Activated T-helper 9 cell treated with anti-CD3 and anti-CD28 coated beads, Interleukin-2, amount 50 U/mL, for 16 hours (primary cell): Measurements from ENCODE around the gene VEZT.
"Not testable (repeated sequence)": the region's sequence is repeated elsewhere in the genome, so short reads cannot be mapped to it uniquely, and the experiment has no call there.

Experiments
- DNase-seq: peaks from one replicate; pipeline ENCODE4 v3.0.0-alpha.2; 2020; ENCODE audit warnings: low read depth

Gene VEZT

DNA sequence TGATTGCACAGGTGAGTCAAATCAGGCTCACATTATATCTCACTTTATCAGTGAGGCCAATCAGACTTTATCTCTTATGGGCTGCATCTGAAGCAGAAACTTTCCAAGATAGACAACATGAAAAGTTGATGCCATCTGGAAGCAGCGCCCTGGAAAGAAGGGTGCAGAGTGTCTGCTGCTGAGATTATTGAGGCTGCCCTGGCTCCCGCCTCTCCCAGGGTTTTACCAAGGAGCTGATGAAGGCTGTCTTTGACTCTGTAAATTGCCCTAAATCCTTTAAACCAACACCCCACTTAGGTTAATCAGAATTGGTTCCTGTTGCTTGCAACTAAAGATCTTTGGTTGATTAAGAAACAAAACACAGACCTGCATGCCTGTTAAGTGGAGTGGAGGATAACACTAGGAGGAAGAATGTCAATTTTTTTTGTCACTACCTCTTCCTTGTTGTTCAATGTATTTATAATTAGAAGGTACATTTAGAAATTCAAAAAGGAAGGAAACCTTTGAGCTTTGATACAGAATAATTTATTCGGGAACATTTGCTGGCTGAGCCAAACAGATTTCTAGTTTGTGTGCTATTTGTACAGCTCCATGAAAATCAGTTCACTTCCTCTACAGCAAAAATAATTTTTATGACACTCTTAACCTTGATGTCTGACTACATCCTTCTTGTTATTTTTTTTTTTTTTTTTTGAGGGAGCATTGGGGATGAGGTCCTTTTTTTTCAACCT is 104.1 kb downstream of the VEZT start:
- no peak for DNase-seq

DNA sequence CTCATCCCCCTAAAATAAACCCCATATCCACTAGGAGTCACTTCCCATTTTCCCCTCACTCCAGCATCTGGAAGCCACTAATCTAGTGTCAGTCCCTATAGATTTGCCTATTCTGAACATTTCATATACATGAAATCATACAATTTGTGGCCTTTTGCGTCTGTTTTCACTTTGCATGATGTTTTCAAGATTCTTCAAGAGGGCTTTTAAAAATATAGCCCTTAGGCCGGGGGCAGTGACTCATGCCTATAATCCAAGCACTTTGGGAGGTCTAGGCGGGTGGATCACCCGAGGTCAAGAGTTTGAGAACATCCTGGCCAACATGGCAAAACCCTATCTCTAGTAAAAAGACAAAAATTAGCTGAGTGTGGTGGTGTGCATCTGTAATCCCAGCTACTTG is 104.7 kb downstream of the VEZT start:
- DNase-seq, result no peak

DNA sequence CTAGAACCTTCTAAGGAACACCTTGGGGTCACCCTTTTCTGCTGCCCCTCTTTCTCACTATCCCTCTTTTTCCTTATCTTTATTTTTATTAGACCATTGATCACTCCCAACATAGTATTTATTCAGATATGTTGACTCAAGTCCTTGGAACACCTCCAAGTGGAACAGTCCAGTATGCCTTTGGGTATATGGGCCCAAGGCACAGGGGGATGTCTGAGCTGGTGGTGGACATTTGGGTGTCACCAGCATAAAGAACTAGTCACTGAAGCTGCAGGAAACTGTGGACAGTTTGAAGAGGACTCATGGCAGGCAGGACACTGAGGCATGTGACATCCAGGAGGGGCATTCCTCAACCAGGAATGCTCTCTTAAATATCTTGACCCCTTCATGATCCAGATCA is 105.6 kb downstream of the VEZT start:
- DNase-seq, result no peak

DNA sequence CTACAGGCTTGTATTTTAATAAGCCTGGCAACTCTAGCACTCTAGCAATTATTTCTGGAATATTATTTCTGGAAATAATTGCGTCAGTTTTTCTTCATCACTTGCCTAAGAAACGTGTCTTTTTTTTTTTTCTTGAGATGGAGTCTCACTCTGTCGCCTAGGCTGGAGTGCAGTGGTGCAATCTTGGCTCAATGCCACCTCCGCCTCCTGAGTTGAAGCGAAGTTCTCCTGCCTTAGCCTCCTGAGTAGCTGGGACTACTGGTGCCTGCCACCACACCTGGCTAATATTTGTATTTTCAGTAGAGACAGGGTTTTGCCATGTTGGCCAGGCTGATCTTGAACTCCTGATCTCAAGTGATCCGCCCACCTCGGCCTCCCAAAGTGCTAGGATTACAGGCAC is 106.6 kb downstream of the VEZT start:
- DNase-seq, result not testable (repeated sequence)

DNA sequence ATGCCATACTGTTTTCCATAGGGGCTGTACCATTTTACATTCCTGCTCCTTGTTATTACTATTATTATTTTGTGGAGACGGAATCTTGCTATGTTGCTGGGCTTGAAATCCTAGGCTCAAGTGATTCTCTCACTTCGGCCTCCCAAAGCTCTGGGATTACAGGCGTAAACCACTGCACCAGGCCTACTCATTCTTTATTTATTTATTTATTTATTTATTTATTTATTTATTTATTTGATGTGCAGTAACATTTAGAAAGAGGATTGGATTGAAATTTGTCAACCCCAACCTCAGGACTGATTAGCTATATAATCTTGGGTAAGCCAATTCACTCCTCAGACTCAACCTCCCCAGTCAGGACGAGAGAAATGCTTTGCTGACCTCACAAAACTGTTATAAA is 107.9 kb downstream of the VEZT start:
- no peak for DNase-seq

DNA sequence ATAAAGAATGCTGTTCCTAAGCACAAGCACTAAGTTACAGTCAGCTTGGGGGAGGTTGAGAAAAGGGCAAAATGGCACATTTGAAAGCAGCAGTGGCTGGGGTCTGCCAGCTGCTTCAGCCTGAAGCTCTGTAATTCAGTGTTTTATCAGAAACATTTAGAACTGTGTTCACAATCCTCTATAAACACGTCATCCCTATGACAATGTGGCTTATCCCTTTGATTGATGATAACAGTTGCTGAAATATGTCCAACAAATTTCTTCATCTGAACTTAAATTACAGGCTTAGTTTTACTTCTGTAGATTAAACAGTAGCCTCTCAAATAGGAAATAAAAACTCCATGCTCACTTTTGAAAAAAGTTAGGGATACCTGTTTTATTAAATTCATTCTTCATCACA is 108.8 kb downstream of the VEZT start:
- no peak for DNase-seq

DNA sequence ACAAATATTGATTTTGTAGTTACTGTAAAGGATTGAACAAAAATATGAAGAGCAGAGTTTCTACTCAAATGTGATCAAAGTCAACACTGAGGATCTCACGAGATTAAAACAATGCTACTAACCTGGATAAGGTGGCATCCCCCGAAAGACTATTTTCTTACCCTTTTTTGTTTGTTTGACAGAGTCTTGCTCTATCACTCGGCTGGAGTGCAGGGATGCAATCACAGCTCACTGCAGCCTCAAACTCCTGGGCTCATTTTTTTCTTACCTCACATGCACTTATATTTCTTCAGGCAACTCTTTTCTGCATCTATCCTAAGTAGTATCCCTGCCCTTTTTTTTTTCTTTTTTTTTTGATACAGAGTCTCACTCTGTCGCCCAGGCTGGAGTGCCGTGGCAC is 109.2 kb downstream of the VEZT start:
- DNase-seq, result no peak

DNA sequence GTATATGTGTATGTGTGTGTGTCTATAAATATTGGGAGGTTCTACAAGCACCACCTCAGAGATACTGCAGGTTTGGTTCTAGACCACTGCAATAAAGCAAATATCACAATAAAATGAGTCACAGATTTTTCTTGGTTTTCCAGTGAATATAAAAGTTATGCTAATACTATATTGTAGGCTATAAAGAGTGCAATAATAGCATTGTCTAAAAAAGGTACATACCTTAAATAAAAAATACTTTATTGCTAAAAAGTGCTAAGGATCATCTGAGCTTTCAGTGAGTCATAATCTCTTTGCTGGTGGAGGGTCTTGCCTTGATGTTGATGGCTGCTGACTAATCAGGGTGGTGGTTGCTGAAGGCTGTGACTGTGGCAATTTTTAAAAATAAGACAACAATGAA is 111.1 kb downstream of the VEZT start:
- no peak for DNase-seq

DNA sequence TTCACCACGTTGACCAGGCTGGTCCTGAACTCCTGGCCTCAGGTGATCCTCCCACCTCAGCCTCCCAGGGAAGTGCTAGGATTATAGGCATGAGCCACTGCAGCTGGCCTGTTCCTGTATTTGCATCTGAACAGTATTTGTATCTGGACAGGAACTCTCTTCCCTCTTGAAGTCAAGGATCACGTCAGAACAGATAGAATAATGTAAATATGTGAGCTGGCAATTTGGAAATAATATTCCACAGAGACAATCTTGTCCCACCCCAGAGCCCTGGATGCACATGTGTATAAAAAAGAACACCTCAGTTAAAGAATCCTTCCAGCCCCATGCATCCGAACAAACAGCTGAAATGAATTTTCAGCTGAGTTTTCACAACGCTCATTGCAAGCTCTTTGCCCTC is 118.3 kb downstream of the VEZT start:
- no peak for DNase-seq

DNA sequence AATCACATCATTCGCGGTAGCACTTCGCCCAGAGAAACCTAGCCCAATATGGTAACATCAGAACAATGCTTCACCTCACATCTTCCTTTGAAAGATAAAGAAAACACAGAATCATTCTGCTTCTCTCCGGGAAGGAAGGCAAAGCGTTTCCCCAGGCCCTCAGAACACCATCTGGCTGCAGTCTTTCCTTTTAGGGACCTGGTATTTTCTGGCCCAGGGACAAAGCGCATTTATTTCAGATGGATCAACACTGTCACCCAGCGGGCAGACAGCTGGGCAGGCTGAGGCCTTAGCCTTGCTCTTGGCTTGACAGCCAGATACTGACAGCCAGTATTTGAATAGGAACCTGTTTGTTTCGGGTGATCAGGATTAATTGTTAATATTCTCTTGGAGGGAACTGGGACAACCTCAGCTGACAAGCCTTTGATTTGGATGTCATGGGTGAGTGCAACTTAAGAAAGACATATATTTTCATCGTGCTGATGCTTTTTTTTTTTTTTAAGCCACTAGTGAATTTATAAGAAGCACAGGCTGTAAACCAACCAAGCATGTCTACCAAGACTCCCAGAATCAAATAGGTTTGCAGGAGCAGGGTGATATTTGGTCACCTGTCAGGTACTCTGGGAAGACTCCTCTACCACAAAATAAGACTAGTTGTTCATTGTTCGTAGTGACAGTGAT is 118.9 kb downstream of the VEZT start:
- no peak for DNase-seq

DNA sequence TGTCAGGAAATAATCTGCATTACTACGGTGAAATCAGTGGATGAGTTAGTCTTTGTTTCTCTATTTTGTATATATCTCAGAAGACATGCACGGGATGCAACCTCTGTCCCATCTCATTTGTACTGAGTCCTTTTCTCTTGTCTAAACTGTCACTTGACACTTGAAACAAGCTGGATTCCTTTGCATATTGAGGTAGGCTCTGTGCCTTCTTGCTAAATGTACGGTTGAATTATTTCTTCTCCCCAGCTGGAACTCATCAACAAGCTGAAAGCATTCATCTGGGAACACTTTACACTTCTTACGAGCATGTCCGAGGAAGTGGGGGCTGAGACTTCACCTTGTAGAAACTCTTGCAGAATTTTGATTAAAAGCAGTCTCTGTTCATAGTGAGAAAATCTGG is 119.5 kb downstream of the VEZT start:
- no peak for DNase-seq

DNA sequence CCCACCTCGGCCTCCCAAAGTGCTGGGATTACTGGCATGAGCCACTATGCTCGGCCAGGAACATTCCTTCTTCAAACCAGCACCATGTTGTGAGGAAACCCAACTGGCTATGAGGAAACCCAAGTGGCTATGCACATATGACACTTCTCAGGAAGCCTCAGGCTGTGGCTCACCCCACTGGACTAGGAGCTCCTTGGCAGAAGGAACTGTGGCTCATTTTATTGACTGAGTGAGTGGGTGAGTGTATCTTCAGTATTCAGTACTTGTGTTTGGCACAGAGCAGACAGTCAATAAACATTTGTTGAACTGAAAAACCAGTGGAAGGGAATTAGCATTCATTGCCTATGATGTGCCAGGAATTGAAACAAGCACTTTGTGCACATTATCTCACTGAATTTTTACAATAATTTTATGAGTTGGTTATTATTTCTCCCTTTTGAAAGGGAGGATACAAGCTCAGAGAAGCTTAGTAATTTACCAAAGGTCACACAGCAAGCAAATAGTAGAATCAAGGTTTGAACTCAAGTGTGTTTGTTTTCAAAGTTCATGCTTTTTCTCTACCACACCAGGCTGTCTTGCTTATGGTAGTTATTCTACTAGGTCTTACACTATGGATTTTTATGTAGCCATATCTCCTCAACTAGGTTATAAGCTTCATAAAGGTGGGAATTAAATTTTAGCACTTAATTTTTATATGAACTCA is 121.6 kb downstream of the VEZT start:
- DNase-seq, result no peak

DNA sequence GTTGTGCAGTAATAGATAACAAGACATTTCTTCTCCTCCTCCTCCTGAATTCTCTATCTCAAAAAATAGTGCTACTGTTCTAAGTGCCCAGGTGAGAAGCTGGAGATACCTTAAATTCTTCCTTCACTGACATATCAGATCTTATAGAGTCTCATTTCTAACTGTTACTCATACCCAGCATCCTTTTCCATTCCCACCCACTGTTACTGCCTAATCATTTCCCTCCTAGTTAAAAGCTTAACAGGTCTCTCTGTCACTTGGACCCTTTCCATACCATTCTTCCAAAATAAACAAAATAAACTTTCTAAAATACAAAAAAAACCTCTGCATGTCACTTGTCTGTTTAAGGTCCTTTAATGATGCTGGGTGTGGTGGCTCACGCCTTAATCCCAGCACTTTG is 124.4 kb downstream of the VEZT start:
- DNase-seq, result no peak

DNA sequence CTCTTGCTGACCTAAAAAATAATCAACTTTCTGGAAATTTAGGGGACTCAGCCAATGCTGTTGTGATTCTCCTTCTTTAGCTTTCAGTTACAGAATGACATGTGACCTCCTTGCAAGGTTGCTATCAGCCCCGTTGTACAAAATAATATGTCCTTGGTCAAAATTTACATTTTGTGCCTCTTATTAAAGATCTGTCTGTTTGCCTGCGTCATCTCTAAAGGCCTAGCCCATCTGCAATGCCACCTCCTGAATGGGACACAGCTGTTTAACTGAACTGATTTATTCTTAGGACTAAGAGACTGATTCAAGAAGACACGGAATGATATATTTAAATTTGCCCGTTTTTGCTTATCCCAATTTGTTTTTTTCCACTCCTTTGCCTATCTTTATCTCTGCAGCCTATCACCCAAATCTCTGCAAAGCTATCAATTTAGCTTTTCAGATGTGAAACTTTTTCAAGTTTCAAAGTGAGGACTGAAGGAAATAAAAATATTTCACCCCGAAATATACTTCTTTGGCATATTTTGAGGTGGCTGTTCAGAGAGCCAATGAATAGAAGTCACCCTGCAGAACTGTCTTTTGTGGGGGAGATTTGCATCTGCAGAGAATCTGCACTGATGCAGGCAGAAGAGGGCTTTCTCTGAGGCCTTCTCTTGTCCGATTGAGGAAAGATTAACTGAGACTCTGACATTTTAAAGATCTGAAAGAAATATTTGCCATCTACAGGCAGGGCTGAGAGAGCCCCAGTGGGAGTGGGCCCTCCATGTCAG is 126.0 kb downstream of the VEZT start:
- DNase-seq, result no peak

DNA sequence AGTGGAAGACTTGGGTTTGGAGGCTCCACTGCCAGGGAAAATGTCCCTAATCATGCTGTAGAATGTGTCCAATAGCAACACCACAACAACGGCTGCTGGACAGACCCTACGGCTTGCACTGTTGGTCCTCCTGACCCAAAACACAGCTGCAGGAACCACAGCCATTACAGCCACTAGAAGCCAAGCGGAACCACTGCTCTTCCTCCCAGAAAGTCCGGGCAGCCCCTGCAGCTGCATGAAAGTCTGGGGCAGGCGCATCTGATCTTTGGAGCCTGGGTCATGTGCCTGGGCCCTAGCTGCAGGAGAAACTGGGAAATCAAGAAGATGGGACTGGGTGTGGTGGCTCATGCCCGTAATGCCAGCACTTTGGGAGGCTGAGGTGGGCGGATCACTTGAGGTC is 131.7 kb downstream of the VEZT start:
- no peak for DNase-seq

DNA sequence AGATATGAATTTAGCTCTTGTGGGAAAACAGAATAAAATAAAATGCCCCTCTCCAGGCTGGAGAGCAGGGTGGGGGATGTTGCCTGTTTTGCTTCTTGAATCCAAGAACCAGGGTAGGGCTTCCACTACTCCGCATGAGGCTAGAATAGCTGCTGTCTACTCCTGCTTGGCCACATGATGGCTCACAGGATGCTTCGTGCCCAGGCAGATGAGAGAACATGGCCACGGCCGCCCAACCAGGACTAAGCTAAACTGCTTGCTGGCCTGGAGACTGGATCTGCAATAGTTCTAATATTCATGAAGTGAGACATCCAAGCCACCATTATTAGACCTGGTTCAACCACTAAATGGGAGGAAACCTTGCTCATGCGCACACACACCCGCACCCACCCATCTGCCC is 134.1 kb downstream of the VEZT start:
- no peak for DNase-seq
